Astrocyte (in vitro differentiated cells and primary cell): ENCODE data around the gene PIK3R6. TPM values are rescaled to one million over a fixed set of nuclear protein-coding genes. Genes with fewer than 3 reads are reported as not detected.

Source experiments
- DNase-seq: peaks from one replicate; pipeline ENCODE4 v3.0.0-alpha.2; 2010; ENCODE audit warnings: low read depth
- FAIRE-seq: peaks from 2 replicates; lab custom pipeline; 2011; peaks lifted over from hg19 to GRCh38; lab: Jason Lieb, UNC
- H2AFZ ChIP-seq: 2 replicates; pipeline ENCODE4 v1.6.0; 2012; ENCODE audit warnings: low read depth, low read length, inconsistent platforms
- H3K27ac ChIP-seq: 2 replicates; pipeline ENCODE4 v1.5.1; 2011; ENCODE audit warnings: low read depth, low read length, inconsistent platforms
- H3K27me3 ChIP-seq: 2 replicates; pipeline ENCODE4 v1.6.0; 2011; ENCODE audit warnings: low read length, inconsistent platforms; ENCODE audit not compliant: insufficient read depth
- H3K36me3 ChIP-seq: 2 replicates; pipeline ENCODE4 v1.5.1; 2011; ENCODE audit warnings: low read length, inconsistent platforms; ENCODE audit not compliant: insufficient read depth
- H3K4me1 ChIP-seq: 2 replicates; pipeline ENCODE4 v1.5.1; 2011; ENCODE audit warnings: low read length, inconsistent platforms; ENCODE audit not compliant: insufficient read depth
- H3K4me2 ChIP-seq: 2 replicates; pipeline ENCODE4 v1.6.0; 2012; ENCODE audit warnings: low read length, inconsistent platforms
- H3K4me3 ChIP-seq: 2 replicates; pipeline ENCODE4 v1.5.1; 2011; ENCODE audit warnings: low read depth, mild to moderate bottlenecking, low read length, inconsistent platforms; ENCODE audit not compliant: insufficient read depth
- H3K79me2 ChIP-seq: 2 replicates; pipeline ENCODE4 v1.6.0; 2012; ENCODE audit warnings: mild to moderate bottlenecking, low read length, inconsistent platforms; ENCODE audit not compliant: insufficient read depth
- H3K9ac ChIP-seq: 2 replicates; pipeline ENCODE4 v1.6.0; 2012; ENCODE audit warnings: mild to moderate bottlenecking, low read length, inconsistent platforms
- H3K9me3 ChIP-seq: 2 replicates; pipeline ENCODE4 v1.5.1; 2012; ENCODE audit warnings: low read depth, mild to moderate bottlenecking, low read length, inconsistent platforms; ENCODE audit not compliant: insufficient read depth
- H4K20me1 ChIP-seq: 2 replicates; pipeline ENCODE4 v1.6.0; 2012; ENCODE audit warnings: low read length, inconsistent platforms; ENCODE audit not compliant: insufficient read depth
- H3K27ac Mint-ChIP-seq: one replicate; pipeline ENCODE4 v1.8.0; 2021; ENCODE audit warnings: mild to moderate bottlenecking, mixed read lengths; ENCODE audit not compliant: unreplicated experiment
- H3K27me3 Mint-ChIP-seq: one replicate; pipeline ENCODE4 v1.8.0; 2021; ENCODE audit warnings: low read depth, mixed read lengths; ENCODE audit not compliant: unreplicated experiment
- H3K36me3 Mint-ChIP-seq: one replicate; pipeline ENCODE4 v1.8.0; 2021; ENCODE audit warnings: low read depth, mixed read lengths; ENCODE audit not compliant: unreplicated experiment
- H3K4me1 Mint-ChIP-seq: one replicate; pipeline ENCODE4 v1.8.0; 2021; ENCODE audit warnings: low read depth, mixed read lengths; ENCODE audit not compliant: unreplicated experiment
- H3K4me3 Mint-ChIP-seq: one replicate; pipeline ENCODE4 v1.8.0; 2021; ENCODE audit warnings: mild to moderate bottlenecking, moderate library complexity, mixed read lengths; ENCODE audit not compliant: unreplicated experiment
- H3K9me3 Mint-ChIP-seq: one replicate; pipeline ENCODE4 v1.8.0; 2021; ENCODE audit warnings: mild to moderate bottlenecking, mixed read lengths; ENCODE audit not compliant: unreplicated experiment
- EZH2 ChIP-seq: IDR thresholded peaks from 2 replicates; pipeline ENCODE4 v1.6.1; 2012; ENCODE audit warnings: mild to moderate bottlenecking, low read length, inconsistent platforms; ENCODE audit not compliant: insufficient read depth
- total RNA-seq: library from RNA; stranded (reverse); gene quantifications from 2 replicates; pipeline ENCODE4 v1.2.1, GENCODE V29; 2021
- TF ChIP-seq, protein P1 (sequence below): IDR thresholded peaks from 2 replicates; pipeline ENCODE4 v1.5.1; 2011; ENCODE audit warnings: low read depth, mild to moderate bottlenecking, inconsistent platforms, low read length, moderate library complexity; ENCODE audit not compliant: insufficient read depth

The PIK3R6 gene
- total RNA-seq, 1 donor from 2014 or later = not detected

DNA sequence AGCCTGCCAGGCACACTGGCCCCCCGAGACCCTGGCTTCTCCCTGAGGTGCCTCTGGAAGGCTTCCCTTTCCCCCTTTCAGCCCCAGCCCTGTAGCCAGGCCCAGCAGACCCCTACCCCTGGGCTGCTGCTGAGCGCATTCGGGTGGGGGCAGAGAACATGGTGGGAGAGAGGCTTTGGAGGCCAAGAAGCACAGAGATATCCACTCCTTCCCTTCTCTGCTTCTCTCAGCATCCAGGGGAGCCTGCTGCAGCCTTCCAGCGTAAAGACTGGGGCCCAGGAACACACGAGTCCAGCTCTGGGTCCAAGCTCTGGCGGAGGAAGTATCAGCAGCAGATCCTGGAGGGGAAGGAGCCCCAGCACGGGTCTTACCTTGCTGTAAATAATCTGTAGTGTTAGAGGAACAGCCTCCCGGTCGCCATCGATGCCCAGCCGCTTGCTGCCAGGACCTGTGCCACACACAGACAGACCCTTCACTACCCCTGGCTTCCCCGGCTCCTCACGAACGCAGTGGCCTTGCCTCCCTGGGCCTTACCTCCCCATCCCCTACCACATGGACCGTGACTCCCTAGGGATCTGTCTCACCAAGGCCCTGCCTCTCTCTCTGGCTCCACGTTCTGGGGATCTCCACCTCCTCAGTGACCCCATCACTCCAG is 17.0 kb upstream of the PIK3R6 start:
- H3K4me1 Mint-ChIP-seq = no peaks in the 10 kb centered on the region
- no peaks in the 10 kb centered on the region for H3K27me3 ChIP-seq
- no peak overlapping the region for H3K9ac ChIP-seq
- peaks cover 30% of the 10 kb centered on the region for H3K27me3 Mint-ChIP-seq
- FAIRE-seq = no peak
- H3K4me2 ChIP-seq = no peak overlapping the region
- no peak for TF ChIP-seq EZH2
- TF ChIP-seq, protein P1, sequence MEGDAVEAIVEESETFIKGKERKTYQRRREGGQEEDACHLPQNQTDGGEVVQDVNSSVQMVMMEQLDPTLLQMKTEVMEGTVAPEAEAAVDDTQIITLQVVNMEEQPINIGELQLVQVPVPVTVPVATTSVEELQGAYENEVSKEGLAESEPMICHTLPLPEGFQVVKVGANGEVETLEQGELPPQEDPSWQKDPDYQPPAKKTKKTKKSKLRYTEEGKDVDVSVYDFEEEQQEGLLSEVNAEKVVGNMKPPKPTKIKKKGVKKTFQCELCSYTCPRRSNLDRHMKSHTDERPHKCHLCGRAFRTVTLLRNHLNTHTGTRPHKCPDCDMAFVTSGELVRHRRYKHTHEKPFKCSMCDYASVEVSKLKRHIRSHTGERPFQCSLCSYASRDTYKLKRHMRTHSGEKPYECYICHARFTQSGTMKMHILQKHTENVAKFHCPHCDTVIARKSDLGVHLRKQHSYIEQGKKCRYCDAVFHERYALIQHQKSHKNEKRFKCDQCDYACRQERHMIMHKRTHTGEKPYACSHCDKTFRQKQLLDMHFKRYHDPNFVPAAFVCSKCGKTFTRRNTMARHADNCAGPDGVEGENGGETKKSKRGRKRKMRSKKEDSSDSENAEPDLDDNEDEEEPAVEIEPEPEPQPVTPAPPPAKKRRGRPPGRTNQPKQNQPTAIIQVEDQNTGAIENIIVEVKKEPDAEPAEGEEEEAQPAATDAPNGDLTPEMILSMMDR = no peak
- no peaks in the 10 kb centered on the region for H3K9me3 ChIP-seq
- H3K4me3 Mint-ChIP-seq = no peak overlapping the region
- H3K9me3 Mint-ChIP-seq = peaks cover 5% of the 10 kb centered on the region
- no peaks in the 10 kb centered on the region for H3K4me1 ChIP-seq
- H3K27ac ChIP-seq = no peak overlapping the region
- no peaks in the 10 kb centered on the region for H3K79me2 ChIP-seq
- H3K36me3 ChIP-seq = no peaks in the 10 kb centered on the region
- no peak overlapping the region for H2AFZ ChIP-seq
- H4K20me1 ChIP-seq = no peaks in the 10 kb centered on the region
- H3K4me3 ChIP-seq = no peak overlapping the region
- no peak overlapping the region for H3K27ac Mint-ChIP-seq
- no peaks in the 10 kb centered on the region for H3K36me3 Mint-ChIP-seq
- DNase-seq = no peak

DNA sequence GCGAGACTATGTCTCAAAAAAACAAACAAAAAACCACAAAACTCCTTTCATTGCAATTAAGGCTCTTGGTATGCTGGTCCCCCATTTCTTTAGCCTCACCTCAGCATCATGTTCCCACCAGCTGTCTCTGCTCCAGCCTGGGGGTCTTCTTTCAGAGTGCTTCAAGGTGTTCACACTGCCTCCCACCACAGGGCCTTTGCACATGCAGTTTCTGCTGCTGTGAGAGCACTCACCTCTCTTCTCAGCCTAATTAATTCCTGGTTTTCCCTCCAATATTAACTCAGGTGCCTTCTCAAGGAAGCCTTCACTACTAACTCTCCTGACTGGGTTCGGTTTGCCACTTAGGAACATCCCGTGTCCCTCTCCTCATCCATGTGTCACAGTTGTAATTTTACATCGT is 15.9 kb upstream of the PIK3R6 start:
- Histone ChIP-seq H4K20me1 (no peaks in the 10 kb centered on the region), H3K9ac (no peak overlapping the region), H3K36me3 (no peaks in the 10 kb centered on the region), H3K4me3 (no peak overlapping the region), H2AFZ (no peak overlapping the region), H3K4me1 (no peaks in the 10 kb centered on the region), H3K27ac (no peak overlapping the region), H3K4me2 (no peak overlapping the region), H3K27me3 (no peaks in the 10 kb centered on the region), H3K9me3 (no peaks in the 10 kb centered on the region), H3K79me2 (no peaks in the 10 kb centered on the region)
- DNase-seq (no peak), FAIRE-seq (no peak)
- no peaks in the 10 kb centered on the region for H3K36me3 Mint-ChIP-seq
- no peaks in the 10 kb centered on the region for H3K4me1 Mint-ChIP-seq
- H3K9me3 Mint-ChIP-seq = peaks cover 5% of the 10 kb centered on the region
- H3K27ac Mint-ChIP-seq = no peak overlapping the region
- H3K4me3 Mint-ChIP-seq = no peak overlapping the region
- H3K27me3 Mint-ChIP-seq = peaks cover 31% of the 10 kb centered on the region
- no peak for TF ChIP-seq EZH2
- TF ChIP-seq, protein P1 = no peak

DNA sequence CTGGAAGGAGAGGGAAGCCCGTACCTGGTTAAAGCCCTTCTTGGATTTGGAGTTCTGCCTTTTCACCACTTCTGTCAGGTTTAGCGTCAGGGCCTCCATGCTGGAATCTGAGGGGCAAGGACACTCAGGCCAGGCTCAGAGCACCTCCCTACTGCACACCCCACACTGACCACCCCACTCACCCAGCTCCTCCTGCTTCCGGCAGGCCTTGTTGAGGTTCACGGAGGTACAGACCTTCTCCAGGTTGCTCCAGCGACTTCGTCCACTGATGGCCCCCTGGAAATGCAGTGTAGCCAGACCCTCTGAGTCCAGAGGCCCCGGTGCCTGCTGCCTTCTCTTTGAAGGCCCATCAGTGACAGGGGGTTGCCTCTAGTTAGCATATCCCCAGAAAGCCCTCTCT is 14.1 kb upstream of the PIK3R6 start:
- H3K27me3 Mint-ChIP-seq = peaks cover 34% of the 10 kb centered on the region
- Histone ChIP-seq H3K27me3 (no peaks in the 10 kb centered on the region), H3K4me1 (no peaks in the 10 kb centered on the region), H3K4me3 (no peak overlapping the region), H3K9me3 (no peaks in the 10 kb centered on the region), H3K9ac (no peak overlapping the region), H2AFZ (no peak overlapping the region), H3K27ac (no peak overlapping the region), H3K4me2 (no peak overlapping the region), H4K20me1 (no peaks in the 10 kb centered on the region), H3K36me3 (no peaks in the 10 kb centered on the region), H3K79me2 (no peaks in the 10 kb centered on the region)
- no peaks in the 10 kb centered on the region for H3K36me3 Mint-ChIP-seq
- no peak for TF ChIP-seq EZH2
- TF ChIP-seq, protein P1 = no peak
- peaks cover 5% of the 10 kb centered on the region for H3K9me3 Mint-ChIP-seq
- H3K4me3 Mint-ChIP-seq = no peak overlapping the region
- no peak overlapping the region for H3K27ac Mint-ChIP-seq
- FAIRE-seq = no peak
- no peaks in the 10 kb centered on the region for H3K4me1 Mint-ChIP-seq
- DNase-seq = no peak
